Measurements from ENCODE around the gene TRIM39.
"Not testable (repeated sequence)": the region's sequence is repeated elsewhere in the genome, so short reads cannot be mapped to it uniquely, and the experiment has no call there.

DNA sequence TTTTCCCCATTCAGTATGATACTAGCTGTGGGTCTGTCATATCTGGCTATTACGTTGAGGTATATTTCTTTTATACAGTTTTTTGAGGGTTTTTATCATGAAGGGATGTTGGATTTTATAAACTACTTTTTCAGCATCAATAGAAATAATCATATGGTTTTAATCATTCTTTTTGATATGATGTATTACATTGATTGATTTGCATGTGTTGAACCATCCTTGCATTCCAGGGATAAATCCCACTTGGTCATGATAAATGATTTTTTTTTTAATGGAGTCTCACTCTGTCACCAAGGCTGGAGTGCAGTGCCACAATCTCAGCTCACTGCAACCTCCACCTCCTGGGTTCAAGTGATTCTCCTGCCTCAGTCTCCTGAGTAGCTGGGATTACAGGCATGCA, 45.7 kb upstream of the TRIM39 start:
- TF ChIP-seq, protein P1, sequence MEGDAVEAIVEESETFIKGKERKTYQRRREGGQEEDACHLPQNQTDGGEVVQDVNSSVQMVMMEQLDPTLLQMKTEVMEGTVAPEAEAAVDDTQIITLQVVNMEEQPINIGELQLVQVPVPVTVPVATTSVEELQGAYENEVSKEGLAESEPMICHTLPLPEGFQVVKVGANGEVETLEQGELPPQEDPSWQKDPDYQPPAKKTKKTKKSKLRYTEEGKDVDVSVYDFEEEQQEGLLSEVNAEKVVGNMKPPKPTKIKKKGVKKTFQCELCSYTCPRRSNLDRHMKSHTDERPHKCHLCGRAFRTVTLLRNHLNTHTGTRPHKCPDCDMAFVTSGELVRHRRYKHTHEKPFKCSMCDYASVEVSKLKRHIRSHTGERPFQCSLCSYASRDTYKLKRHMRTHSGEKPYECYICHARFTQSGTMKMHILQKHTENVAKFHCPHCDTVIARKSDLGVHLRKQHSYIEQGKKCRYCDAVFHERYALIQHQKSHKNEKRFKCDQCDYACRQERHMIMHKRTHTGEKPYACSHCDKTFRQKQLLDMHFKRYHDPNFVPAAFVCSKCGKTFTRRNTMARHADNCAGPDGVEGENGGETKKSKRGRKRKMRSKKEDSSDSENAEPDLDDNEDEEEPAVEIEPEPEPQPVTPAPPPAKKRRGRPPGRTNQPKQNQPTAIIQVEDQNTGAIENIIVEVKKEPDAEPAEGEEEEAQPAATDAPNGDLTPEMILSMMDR (IDR thresholded peaks at IDR 0.05), result not testable (repeated sequence)
- not testable (repeated sequence) for TF ChIP-seq EP300, POLR2A (IDR thresholded peaks at IDR 0.05)

Measured in gastroesophageal sphincter (tissue), 3 donors.